Liver (tissue), 9 donors: ENCODE data around the gene AEBP1. TPM values are rescaled to one million over a fixed set of nuclear protein-coding genes. Genes with fewer than 3 reads are reported as not detected.

Source experiments
- DNase-seq: peaks from one replicate; pipeline ENCODE4 v3.0.0-alpha.2; 2017; ENCODE audit warnings: low spot score
- H3K27ac ChIP-seq, 2 donors: one replicate each; pipeline ENCODE4 v1.7.0; 2013; ENCODE audit warnings: inconsistent platforms in 2 of 2, low read length in 2 of 2, control low read depth in 1 of 2, low read depth in 1 of 2, mild to moderate bottlenecking in 1 of 2
- H3K27me3 ChIP-seq, 4 donors: one replicate each; pipeline versions ENCODE4 v1.6.1 to v1.7.0; 2013; ENCODE audit warnings: low read length in 3 of 4, inconsistent platforms in 1 of 4, mild to moderate bottlenecking in 1 of 4, moderate library complexity in 1 of 4; ENCODE audit not compliant: control insufficient read depth in 4 of 4, insufficient read depth in 4 of 4
- H3K36me3 ChIP-seq, 4 donors: one replicate each; pipeline versions ENCODE4 v1.6.1 to v1.7.0; 2013; ENCODE audit warnings: low read length in 3 of 4, mild to moderate bottlenecking in 3 of 4, low read depth in 1 of 4, moderate library complexity in 1 of 4; ENCODE audit not compliant: control insufficient read depth in 4 of 4, insufficient read depth in 3 of 4
- H3K4me1 ChIP-seq, 4 donors: one replicate each; pipeline versions ENCODE4 v1.6.1 to v1.7.0; 2013; ENCODE audit warnings: low read length in 3 of 4, mild to moderate bottlenecking in 3 of 4, moderate library complexity in 1 of 4; ENCODE audit not compliant: control insufficient read depth in 4 of 4, insufficient read depth in 4 of 4
- H3K4me3 ChIP-seq, 3 donors: one replicate each; pipeline versions ENCODE4 v1.6.1 to v1.7.0; 2013; ENCODE audit warnings: low read length in 3 of 3, control low read depth in 1 of 3, low read depth in 1 of 3, mild to moderate bottlenecking in 1 of 3
- H3K9ac ChIP-seq, 2 donors: one replicate each; pipeline ENCODE4 v1.7.0; 2013; ENCODE audit warnings: low read length in 2 of 2, mild to moderate bottlenecking in 2 of 2, moderate library complexity in 2 of 2, control low read depth in 1 of 2, low read depth in 1 of 2
- H3K9me3 ChIP-seq, 4 donors: one replicate each; pipeline versions ENCODE4 v1.6.1 to v1.7.0; 2013; ENCODE audit warnings: low read length in 3 of 4; ENCODE audit not compliant: control insufficient read depth in 4 of 4
- ATF3 ChIP-seq: IDR thresholded peaks from 2 replicates; pipeline ENCODE4 v1.6.1; 2016; ENCODE audit warnings: antibody characterized with exemption
- CTCF ChIP-seq: fragments of 150-350 bp; IDR thresholded peaks from 2 replicates; pipeline ENCODE4 v1.5.1; 2017; ENCODE audit warnings: improper control_type of control experiment, low read depth, low read length; ENCODE audit not compliant: missing input control
- EGR1 ChIP-seq, 2 donors: IDR thresholded peaks; 2 replicates each; pipeline ENCODE4 v1.6.1; 2016 to 2018; ENCODE audit warnings: antibody characterized with exemption in 2 of 2, low read depth in 2 of 2
- FOXA1 ChIP-seq: IDR thresholded peaks from 2 replicates; pipeline ENCODE4 v1.6.1; 2016; ENCODE audit warnings: antibody characterized with exemption
- FOXA2 ChIP-seq: IDR thresholded peaks from 2 replicates; pipeline ENCODE4 v1.6.1; 2016; ENCODE audit warnings: antibody characterized with exemption
- GABPA ChIP-seq, 2 donors: IDR thresholded peaks in 1 of 2; conservative IDR thresholded peaks in 1 of 2; 2 replicates each; pipeline ENCODE4 v1.6.1; 2016; ENCODE audit warnings: antibody characterized with exemption in 2 of 2, mild to moderate bottlenecking in 1 of 2, moderate library complexity in 1 of 2
- HNF4A ChIP-seq, 2 donors: conservative IDR thresholded peaks; 2 replicates each; pipeline ENCODE4 v1.6.1; 2016; ENCODE audit warnings: antibody characterized with exemption in 2 of 2, mild to moderate bottlenecking in 2 of 2
- HNF4G ChIP-seq: IDR thresholded peaks from 2 replicates; pipeline ENCODE4 v1.6.1; 2016; ENCODE audit warnings: antibody characterized with exemption
- JUND ChIP-seq, 2 donors: IDR thresholded peaks; 2 replicates each; pipeline ENCODE4 v1.6.1; 2016; ENCODE audit warnings: antibody characterized with exemption in 2 of 2
- MAX ChIP-seq: IDR thresholded peaks from 2 replicates; pipeline ENCODE4 v1.6.1; 2016; ENCODE audit warnings: antibody characterized with exemption
- NR2F2 ChIP-seq: IDR thresholded peaks from 2 replicates; pipeline ENCODE4 v1.6.1; 2016; ENCODE audit warnings: antibody characterized with exemption
- RAD21 ChIP-seq, 2 donors: IDR thresholded peaks; 2 replicates each; pipeline ENCODE4 v1.6.1; 2016; ENCODE audit warnings: antibody characterized with exemption in 2 of 2, mild to moderate bottlenecking in 2 of 2
- REST ChIP-seq: IDR thresholded peaks from 2 replicates; pipeline ENCODE4 v1.6.1; 2016; ENCODE audit warnings: antibody characterized with exemption, mild to moderate bottlenecking
- RXRA ChIP-seq, 2 donors: IDR thresholded peaks; 2 replicates each; pipeline ENCODE4 v1.6.1; 2017 to 2018; ENCODE audit warnings: antibody characterized with exemption in 2 of 2, mild to moderate bottlenecking in 1 of 2
- SP1 ChIP-seq: IDR thresholded peaks from 2 replicates; pipeline ENCODE4 v1.6.1; 2018; ENCODE audit warnings: antibody characterized with exemption, mild to moderate bottlenecking
- TAF1 ChIP-seq: conservative IDR thresholded peaks from 2 replicates; pipeline ENCODE4 v1.6.1; 2016; ENCODE audit warnings: antibody characterized with exemption, mild to moderate bottlenecking
- YY1 ChIP-seq: IDR thresholded peaks from 2 replicates; pipeline ENCODE4 v1.6.1; 2016; ENCODE audit warnings: antibody characterized with exemption, mild to moderate bottlenecking
- ZBTB33 ChIP-seq: IDR thresholded peaks from 2 replicates; pipeline ENCODE4 v1.6.1; 2016; ENCODE audit warnings: antibody characterized with exemption
- WGBS: extraction: QIAGEN DNeasy Blood & Tissue Kit; methylation state at CpG from one replicate; pipeline ENCODE4 v1.1.7; 2013; 5-methylcytosine and 5-hydroxymethylcytosine counted together
- polyA plus RNA-seq, 2 donors: library from polyadenylated mRNA; stranded (reverse) in 1 of 2; unstranded in 1 of 2; fragments of 200-250 nt in 1 of 2; fragments of >200 nt in 1 of 2; fragmentation: Nextera tagmentation in 1 of 2; extraction: Ambion mirVana in 1 of 2; gene quantifications; one replicate each; pipeline versions ENCODE4 v1.2.1 to v1.2.3, GENCODE V29; 2013 to 2015
- total RNA-seq, 2 donors: library from RNA; depleted of rRNA; stranded (reverse); fragments of >200 nt; gene quantifications; one replicate each; pipeline ENCODE4 v1.2.3, GENCODE V29; 2014
- donor health status: healthy.
- donor health status: healthy.
- donor health status: healthy.
- donor health status: healthy.
- donor health status: healthy.

AEBP1 gene
- total and polyA plus RNA-seq, 4 donors = 3.4 to 13.3 (median 7.7) TPM

- TF ChIP-seq JUND (IDR thresholded peaks at IDR 0.05) = no peak
- no peak for TF ChIP-seq REST
- TF ChIP-seq HNF4A (conservative IDR thresholded peaks at IDR 0.05) = no peak
- TF ChIP-seq TAF1 = no peak
- TF ChIP-seq ZBTB33 = no peak
- TF ChIP-seq FOXA2 = no peak
These were observed 1.7 kb downstream of the AEBP1 start (continued) for GRCh38 chr7:44105832-44106231.

- 89% methylated on average over 10 of the region's 10 CpGs for WGBS
- no peaks in the 10 kb centered on the region for H3K36me3 ChIP-seq
- no peak for DNase-seq
- H3K9ac ChIP-seq = no peak overlapping the region
- H3K27me3 ChIP-seq = no peaks in the 10 kb centered on the region
- no peaks in the 10 kb centered on the region for H3K9me3 ChIP-seq
- no peak overlapping the region for H3K4me3 ChIP-seq
- no peak overlapping the region for H3K27ac ChIP-seq
- peaks cover 0 to 7% (median 0%) of the 10 kb centered on the region in 4 donors for H3K4me1 ChIP-seq
- TF ChIP-seq HNF4G (no peak), TAF1 (no peak), HNF4A (conservative IDR thresholded peaks at IDR 0.05) (no peak), RAD21 (IDR thresholded peaks at IDR 0.05) (no peak), FOXA1 (no peak), YY1 (no peak), REST (no peak), ZBTB33 (no peak), FOXA2 (no peak), SP1 (no peak), JUND (IDR thresholded peaks at IDR 0.05) (no peak), GABPA (IDR thresholded peaks at IDR 0.05 in 1 of 2, conservative IDR thresholded peaks at IDR 0.05 in 1 of 2) (no peak), RXRA (IDR thresholded peaks at IDR 0.05) (no peak), CTCF (no peak), ATF3 (no peak), MAX (no peak), NR2F2 (no peak), EGR1 (IDR thresholded peaks at IDR 0.05; ENCODE audit: low read depth in 2 of 2) (no peak)
These were observed 2.3 kb downstream of the AEBP1 start for GRCh38 chr7:44106311-44107065.
